ENCODE data around the gene LILRB4.

DNA sequence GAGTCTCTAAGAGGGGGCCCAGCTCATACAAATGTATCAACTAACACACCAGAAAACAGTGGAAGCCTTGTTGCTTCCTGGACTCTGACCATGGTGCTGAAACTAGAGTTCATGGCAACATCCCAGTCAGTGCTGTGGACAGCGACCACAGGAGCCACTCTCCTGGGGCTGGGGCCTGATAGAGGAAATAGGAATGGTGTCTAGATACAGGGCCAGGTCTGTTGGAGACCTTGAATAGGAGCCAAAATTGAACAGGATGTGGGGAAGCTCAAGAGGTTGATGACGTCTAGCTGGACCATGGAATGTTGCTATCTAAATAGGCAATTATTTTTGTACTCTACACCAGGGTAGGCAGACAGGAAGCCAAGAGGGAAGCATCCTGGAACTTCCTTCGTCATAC, 21.7 kb downstream of the LILRB4 start:
- TF ChIP-seq POLR2A (IDR thresholded peaks at IDR 0.05; ENCODE audit: low read length) (no peak), GATA1 (IDR thresholded peaks at IDR 0.05; ENCODE audit: low read depth, low read length) (no peak)

Data from erythroblast (primary cell).